Ureter (tissue), 1 donor: ENCODE measurements around the gene LRMDA. TPM values are rescaled to one million over a fixed set of nuclear protein-coding genes. Genes with fewer than 3 reads are reported as not detected.

Source experiments
- DNase-seq: peaks from one replicate; pipeline ENCODE4 v3.0.0-alpha.2; 2020; ENCODE audit warnings: low spot score
- total RNA-seq: library from RNA; stranded (reverse); gene quantifications from one replicate; pipeline ENCODE4 v1.2.4, GENCODE V29; 2023
- donor health status: DM: yes; HTN: yes; CAD: no.

Gene LRMDA
- total RNA-seq, 1 donor from 2014 or later, result 23.1 TPM

DNA sequence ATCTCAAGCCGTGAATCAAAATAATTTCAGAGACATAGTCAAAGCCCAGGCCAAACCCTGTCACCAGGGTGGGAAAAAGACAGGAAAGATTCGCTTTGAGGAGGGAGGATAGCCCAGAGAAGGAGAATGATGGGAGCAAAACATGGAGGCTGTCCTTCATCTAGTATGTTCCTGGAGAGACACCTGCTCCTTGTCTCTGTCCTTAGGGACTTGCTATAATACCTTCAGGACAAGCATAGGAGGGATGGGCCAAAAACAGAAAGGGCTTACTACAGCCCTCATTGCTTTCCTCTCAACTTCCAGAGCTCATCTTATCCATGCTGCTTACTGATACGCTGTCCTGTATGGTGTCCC, 593.7 kb downstream of the LRMDA start:
- no peak for DNase-seq

GRCh38 chr10:76026176-76026771, 594.9 kb downstream of the LRMDA start:
- DNase-seq, result no peak

GRCh38 chr10:76026905-76027304, 595.5 kb downstream of the LRMDA start:
- DNase-seq, result no peak

DNA sequence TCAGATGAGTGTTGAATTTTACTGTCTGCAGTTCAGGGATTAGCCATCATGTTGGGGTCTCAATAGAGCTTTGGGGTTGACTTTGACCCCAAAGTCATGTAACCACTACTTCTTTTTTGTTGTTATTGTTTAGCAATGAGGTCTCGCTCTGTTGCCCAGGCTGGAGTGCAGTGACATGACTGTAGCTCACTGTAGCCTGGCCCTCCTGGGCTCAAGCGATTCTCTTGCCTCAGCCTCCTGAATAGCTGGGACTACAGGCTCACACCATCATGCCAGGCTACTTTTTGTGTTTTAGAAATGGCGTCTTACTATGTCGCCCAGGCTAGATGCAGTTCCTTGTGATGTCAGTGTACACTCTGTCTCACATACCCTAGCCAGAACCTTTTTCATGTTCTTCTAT, 598.4 kb downstream of the LRMDA start:
- DNase-seq, result no peak

DNA sequence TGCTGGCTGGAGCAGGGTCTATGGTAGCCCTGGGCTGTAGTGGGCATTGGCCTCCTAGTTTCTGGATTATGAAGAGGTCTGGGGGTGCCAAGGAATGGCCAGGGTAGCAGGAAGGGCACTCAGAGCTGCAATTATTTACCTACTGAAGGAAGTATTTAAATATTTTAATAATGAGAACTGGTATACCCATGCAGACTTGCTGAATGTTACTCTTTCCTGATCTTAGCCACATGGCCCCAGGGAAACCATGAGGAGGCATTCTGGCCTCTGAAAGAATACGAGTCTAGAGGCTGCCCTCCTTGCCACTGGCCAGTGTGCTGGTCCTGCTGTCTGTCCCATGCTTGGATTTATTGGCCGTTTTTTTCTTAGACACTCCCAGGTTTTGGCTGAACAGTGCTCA, 599.7 kb downstream of the LRMDA start:
- no peak for DNase-seq

DNA sequence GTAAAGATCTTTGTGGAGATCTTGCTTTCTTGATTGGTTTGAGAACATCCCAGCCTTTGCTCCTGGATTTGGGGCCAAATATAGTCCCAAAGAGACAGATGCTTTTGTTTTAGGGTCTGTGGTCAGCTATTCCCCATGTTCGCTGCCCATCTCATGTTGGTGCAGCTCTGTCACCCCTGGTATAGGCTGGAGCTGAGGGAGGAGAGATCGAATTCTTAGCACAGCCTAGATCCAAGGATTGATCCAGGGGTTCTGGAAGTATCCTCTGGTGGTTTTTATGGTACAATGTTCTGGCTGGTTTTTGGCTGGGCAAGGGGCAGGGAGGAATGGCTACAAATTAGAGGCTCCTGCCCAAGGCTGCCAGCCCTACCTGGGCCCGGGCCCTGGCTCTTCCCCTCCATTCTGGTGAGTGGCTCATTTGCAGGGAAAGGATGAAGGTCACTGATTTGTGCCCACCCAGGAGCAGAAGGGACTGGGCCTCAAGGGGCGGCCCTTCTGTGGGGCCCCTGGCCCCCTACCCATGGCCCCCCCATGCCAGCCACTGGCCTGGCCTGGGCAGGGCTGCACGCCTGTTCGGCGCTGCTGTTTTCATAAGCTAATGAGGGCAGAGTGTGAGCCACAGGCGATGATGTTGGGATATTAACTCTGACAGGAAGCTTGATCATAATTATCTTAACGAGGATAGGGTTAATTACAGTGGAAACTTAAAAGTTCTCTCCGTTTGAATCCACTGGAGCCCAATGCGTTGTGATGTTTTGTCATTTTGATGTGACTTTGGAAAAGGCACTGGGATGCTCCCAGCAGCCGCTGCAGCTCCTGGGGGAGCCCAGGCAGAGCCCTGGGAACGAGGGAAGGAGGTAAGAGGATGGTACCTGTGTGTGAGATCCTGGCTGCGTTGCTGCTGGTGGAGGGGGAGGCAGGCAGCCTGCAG, 600.6 kb downstream of the LRMDA start:
- no peak for DNase-seq

DNA sequence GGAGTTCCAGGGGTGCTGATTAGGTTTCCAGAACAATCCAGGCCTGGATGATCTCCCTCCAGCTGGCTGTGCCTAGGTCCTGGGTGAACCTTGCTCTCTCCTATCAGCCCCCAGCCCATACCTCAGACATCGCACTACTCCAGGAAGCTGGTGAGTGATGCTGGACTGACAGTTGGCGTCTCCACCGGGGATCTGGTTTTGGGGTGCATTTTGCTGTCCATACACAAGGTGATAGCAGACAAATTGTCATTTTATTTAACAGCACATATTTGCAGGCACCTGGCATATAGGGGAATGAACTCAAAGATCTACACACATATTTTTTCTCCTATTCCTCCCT, 601.2 kb downstream of the LRMDA start:
- no peak for DNase-seq

DNA sequence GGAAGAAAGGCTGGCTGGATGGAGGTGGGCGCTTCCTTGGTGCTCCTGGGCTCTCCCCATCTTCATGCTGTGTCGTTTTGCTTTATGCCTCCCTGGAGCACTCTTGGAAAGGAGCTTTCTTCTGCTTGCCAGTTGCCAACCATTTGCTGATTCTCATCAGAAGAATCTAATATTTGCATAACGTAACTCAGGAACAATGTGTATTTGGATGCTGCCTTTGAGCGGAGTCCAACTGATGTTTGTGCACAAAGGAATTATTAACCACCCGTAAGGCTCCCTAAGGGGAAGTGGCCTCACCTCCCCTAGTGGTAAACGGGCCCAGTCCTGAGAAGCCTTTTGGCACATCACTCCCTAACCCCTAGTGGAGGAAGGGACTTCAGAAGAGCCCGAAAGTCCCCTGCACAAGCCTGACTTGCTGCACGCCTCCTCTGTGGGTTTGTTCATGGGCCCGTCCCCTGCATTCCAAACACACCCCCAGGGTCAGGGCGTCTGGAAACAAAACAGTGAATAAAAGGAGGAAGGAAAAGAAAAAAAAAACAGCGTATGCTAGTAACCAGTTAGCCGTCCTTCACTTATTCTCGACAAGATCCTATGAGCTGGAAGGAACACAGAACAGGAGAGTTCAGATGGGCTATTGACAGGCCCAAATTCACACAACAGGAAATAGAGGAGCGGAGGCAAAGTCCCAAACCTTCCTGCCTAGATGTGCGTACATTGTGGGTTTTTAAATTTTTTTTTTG, 602.2 kb downstream of the LRMDA start:
- DNase-seq, result no peak

GRCh38 chr10:76034353-76035205, 603.2 kb downstream of the LRMDA start:
- no peak for DNase-seq

DNA sequence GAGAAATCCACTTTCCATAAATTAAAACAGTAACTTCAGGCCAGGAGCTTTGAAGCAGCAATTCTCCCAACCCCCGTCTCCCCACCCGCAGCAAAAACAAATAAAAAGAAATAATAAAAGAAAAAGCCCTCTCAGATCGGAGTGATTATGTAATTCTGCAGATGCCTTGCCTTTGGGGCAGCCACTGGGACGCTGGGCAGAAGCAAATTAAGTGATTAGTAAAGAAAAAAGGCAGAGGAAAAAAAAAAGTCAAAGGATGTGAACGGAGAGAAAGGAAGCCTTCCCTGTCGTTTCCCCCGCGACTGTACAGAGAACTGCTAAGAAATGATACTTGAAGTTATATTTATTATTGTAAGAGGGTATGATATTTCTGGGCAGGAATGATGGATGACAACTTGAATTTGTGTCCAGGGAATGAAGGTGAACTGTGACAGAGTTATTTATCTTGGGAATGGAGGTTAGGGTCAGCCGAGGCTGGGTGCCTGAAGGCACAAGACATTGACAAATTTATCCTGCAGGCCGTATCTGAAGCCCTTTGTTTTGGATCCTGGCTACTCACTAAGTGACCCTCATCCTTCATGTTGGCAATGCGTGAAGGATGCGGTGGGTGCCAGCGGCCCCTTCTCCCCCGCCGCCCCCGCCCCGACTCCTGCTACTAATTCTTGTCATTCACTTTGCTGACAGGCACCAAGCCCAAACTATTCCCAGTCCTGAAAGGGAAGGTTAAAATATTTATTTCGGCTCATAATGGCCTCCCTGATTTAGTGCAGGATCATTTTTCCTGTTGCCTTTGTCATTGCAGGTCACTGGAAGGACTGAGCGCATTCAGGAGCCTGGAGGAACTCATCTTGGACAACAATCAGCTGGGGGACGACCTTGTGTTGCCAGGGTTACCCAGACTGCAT, 604.0 kb downstream of the LRMDA start:
- DNase-seq, result no peak

GRCh38 chr10:76036111-76036940, 604.9 kb downstream of the LRMDA start:
- DNase-seq, result peak; percentile 86

- DNase-seq, result no peak
Measured at GRCh38 chr10:76036962-76037361, 605.5 kb downstream of the LRMDA start.

DNA sequence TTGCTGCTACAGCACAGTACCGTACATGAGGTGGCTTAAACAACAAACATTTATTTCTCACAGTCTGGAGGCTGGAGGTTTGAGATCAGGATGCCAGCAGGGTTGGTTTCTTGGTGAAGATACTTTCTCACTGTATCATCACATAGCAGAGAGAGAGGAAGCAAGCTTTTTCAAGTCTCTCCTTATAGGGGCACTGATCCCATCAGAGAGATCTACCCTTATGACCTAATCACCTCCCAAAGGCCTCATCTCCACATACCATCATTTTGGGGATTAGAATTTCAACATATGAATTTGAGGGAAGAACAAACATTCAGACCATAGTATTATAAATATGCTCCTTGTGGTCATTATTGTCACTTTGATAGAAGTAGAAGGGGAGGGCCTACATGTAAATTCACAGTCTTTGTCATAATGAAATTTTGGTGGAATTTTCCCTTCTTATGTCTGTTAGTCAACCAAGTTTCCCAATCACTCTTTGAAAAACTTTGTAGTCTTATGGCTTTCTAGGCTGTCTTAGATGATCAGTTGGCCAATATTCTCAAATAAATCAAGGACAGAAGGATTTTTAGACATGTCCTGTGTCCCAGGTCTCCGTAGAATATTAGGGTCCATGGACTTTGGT, 606.2 kb downstream of the LRMDA start:
- DNase-seq, result no peak

GRCh38 chr10:76038696-76039095, 607.3 kb downstream of the LRMDA start:
- no peak for DNase-seq

GRCh38 chr10:76040107-76040829, 608.8 kb downstream of the LRMDA start:
- no peak for DNase-seq

DNA sequence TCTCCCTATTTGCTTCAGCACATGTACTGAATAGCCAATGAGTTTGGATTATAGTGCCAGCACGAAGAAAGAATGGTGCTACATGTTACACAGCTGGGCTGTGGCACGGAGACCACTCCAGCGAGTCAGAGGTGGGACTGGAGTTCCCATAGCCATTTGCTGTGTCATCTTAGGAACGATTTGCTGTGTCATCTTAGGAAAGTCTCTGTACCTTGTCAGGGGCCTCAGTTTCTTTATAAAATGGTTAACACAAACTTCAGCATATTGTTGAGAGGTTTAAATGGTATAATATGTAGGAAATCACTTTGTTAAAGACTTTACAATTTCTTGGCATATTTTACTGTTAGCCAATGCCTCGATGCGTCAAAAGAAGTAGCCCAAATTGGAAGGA, 609.4 kb downstream of the LRMDA start:
- DNase-seq, result no peak

DNA sequence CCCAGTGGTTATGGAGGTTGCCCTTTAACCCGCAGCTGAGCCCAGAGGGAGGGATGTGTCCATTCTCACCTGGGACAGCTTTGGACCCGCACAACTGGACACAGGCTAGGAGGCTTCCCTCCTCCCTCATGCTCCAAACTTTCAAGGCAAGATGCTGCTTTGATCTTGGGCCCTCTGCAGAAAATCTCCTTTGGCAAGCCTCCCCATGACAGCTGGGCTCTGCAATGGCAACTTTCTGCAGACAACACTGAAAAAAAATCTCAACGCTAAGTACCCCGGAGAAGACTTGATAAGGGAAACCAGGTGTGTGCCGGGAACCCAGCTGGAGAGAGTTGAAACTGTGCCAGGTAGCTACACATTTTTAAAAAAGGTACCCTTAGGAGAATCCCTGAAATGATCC, 610.1 kb downstream of the LRMDA start:
- no peak for DNase-seq

GRCh38 chr10:76043261-76043660, 611.8 kb downstream of the LRMDA start:
- DNase-seq, result no peak

- DNase-seq, result no peak
Measured at GRCh38 chr10:76044751-76045150, 613.3 kb downstream of the LRMDA start.
